ENCODE results near the gene LIX1. TPM values are rescaled to one million over a fixed set of nuclear protein-coding genes. Genes with fewer than 3 reads are reported as not detected.

Gene LIX1
- total RNA-seq, 1 experiment from 2014 or later = not detected

DNA sequence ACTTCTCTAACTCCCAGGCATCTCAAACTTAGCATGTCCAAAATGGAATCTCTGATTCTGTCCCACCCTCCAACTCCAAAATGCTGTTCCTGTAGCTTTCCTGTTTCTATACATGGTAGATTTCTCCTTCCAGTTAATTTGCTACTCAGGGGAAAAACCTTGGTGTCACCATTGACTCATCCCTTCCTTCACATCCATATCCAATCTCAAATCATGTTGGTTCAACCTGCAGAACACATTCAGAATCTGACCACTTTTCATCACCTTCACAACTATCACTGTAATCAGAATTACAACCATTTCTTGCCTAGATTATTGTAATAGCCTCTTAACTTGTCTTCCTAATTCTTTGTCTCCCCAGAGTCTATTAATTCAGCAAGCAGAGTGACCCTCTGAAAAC is 29.8 kb upstream of the LIX1 start:
- CTCF ChIA-PET = no interaction called here
- ATAC-seq = no peak

More for the DNA sequence above, 29.8 kb upstream of the LIX1 start:
- no peaks in the 10 kb centered on the region for H3K4me1 Mint-ChIP-seq
- H3K9me3 Mint-ChIP-seq = no peaks in the 10 kb centered on the region
- peaks cover 73% of the 10 kb centered on the region for H3K36me3 Mint-ChIP-seq
- TF ChIP-seq ZNF232 (CRISPR knock-in tag; IDR thresholded peaks at IDR 0.05) (no peak), JAZF1 (CRISPR knock-in tag; IDR thresholded peaks at IDR 0.05) (no peak), ATF2 (CRISPR knock-in tag; IDR thresholded peaks at IDR 0.05; ENCODE audit: borderline replicate concordance, low read depth) (no peak), ZNF423 (CRISPR knock-in tag; IDR thresholded peaks at IDR 0.05) (no peak), ZNF219 (CRISPR knock-in tag; IDR thresholded peaks at IDR 0.05; ENCODE audit: borderline replicate concordance) (no peak), SMAD3 (CRISPR knock-in tag; IDR thresholded peaks at IDR 0.05; ENCODE audit: borderline replicate concordance) (no peak), RELA (CRISPR knock-in tag; IDR thresholded peaks at IDR 0.05; ENCODE audit: borderline replicate concordance) (no peak), IRF1 (CRISPR knock-in tag; IDR thresholded peaks at IDR 0.05) (no peak), SP1 (CRISPR knock-in tag; conservative IDR thresholded peaks at IDR 0.05) (no peak), ZNF263 (CRISPR knock-in tag; IDR thresholded peaks at IDR 0.05; ENCODE audit: low read depth) (no peak), CDX4 (CRISPR knock-in tag; IDR thresholded peaks at IDR 0.05; ENCODE audit: borderline replicate concordance) (no peak), NFATC4 (CRISPR knock-in tag; IDR thresholded peaks at IDR 0.05) (no peak)
- TF ChIP-seq, protein P1, sequence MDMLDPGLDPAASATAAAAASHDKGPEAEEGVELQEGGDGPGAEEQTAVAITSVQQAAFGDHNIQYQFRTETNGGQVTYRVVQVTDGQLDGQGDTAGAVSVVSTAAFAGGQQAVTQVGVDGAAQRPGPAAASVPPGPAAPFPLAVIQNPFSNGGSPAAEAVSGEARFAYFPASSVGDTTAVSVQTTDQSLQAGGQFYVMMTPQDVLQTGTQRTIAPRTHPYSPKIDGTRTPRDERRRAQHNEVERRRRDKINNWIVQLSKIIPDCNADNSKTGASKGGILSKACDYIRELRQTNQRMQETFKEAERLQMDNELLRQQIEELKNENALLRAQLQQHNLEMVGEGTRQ (CRISPR knock-in tag; IDR thresholded peaks at IDR 0.05) = no peak
- TF ChIP-seq, protein P2, sequence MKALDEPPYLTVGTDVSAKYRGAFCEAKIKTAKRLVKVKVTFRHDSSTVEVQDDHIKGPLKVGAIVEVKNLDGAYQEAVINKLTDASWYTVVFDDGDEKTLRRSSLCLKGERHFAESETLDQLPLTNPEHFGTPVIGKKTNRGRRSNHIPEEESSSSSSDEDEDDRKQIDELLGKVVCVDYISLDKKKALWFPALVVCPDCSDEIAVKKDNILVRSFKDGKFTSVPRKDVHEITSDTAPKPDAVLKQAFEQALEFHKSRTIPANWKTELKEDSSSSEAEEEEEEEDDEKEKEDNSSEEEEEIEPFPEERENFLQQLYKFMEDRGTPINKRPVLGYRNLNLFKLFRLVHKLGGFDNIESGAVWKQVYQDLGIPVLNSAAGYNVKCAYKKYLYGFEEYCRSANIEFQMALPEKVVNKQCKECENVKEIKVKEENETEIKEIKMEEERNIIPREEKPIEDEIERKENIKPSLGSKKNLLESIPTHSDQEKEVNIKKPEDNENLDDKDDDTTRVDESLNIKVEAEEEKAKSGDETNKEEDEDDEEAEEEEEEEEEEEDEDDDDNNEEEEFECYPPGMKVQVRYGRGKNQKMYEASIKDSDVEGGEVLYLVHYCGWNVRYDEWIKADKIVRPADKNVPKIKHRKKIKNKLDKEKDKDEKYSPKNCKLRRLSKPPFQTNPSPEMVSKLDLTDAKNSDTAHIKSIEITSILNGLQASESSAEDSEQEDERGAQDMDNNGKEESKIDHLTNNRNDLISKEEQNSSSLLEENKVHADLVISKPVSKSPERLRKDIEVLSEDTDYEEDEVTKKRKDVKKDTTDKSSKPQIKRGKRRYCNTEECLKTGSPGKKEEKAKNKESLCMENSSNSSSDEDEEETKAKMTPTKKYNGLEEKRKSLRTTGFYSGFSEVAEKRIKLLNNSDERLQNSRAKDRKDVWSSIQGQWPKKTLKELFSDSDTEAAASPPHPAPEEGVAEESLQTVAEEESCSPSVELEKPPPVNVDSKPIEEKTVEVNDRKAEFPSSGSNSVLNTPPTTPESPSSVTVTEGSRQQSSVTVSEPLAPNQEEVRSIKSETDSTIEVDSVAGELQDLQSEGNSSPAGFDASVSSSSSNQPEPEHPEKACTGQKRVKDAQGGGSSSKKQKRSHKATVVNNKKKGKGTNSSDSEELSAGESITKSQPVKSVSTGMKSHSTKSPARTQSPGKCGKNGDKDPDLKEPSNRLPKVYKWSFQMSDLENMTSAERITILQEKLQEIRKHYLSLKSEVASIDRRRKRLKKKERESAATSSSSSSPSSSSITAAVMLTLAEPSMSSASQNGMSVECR (CRISPR knock-in tag; IDR thresholded peaks at IDR 0.05; ENCODE audit: borderline replicate concordance) = no peak
- TF ChIP-seq, protein P3, sequence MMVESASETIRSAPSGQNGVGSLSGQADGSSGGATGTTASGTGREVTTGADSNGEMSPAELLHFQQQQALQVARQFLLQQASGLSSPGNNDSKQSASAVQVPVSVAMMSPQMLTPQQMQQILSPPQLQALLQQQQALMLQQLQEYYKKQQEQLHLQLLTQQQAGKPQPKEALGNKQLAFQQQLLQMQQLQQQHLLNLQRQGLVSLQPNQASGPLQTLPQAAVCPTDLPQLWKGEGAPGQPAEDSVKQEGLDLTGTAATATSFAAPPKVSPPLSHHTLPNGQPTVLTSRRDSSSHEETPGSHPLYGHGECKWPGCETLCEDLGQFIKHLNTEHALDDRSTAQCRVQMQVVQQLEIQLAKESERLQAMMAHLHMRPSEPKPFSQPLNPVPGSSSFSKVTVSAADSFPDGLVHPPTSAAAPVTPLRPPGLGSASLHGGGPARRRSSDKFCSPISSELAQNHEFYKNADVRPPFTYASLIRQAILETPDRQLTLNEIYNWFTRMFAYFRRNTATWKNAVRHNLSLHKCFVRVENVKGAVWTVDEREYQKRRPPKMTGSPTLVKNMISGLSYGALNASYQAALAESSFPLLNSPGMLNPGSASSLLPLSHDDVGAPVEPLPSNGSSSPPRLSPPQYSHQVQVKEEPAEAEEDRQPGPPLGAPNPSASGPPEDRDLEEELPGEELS (CRISPR knock-in tag; IDR thresholded peaks at IDR 0.05) = no peak
- no peak overlapping the region for H3K27ac Mint-ChIP-seq
- H3K27me3 Mint-ChIP-seq (ENCODE audit: low read depth) = no peaks in the 10 kb centered on the region
- H3K4me3 Mint-ChIP-seq = no peak overlapping the region
- no peak for DNase-seq (ENCODE audit: low spot score)
- POLR2A ChIA-PET = no interaction called here
